C4-2B (cell line): ENCODE results near the gene AXL.
A peak's percentile ranks its signal among the peaks of the same experiment; 100 is the strongest.

Experiments
- H3K27ac ChIP-seq: fragments of 450-650 bp; 2 replicates; pipeline ENCODE4 v1.5.1; 2017
- CTCF ChIP-seq: fragments of 450-650 bp; conservative IDR thresholded peaks from 2 replicates; pipeline ENCODE4 v1.5.1; 2017; ENCODE audit warnings: mild to moderate bottlenecking
- ZFX ChIP-seq: fragments of 450-650 bp; IDR thresholded peaks from 2 replicates; pipeline ENCODE4 v1.6.1; 2017

Gene AXL

GRCh38 chr19:41302624-41303351 is 83.8 kb downstream of the AXL start:
- no peak for TF ChIP-seq CTCF
- no peak for TF ChIP-seq ZFX
- H3K27ac ChIP-seq = no peak overlapping the region

GRCh38 chr19:41303954-41304353 is 84.9 kb downstream of the AXL start:
- no peak overlapping the region for H3K27ac ChIP-seq
- TF ChIP-seq CTCF = no peak
- no peak for TF ChIP-seq ZFX

DNA sequence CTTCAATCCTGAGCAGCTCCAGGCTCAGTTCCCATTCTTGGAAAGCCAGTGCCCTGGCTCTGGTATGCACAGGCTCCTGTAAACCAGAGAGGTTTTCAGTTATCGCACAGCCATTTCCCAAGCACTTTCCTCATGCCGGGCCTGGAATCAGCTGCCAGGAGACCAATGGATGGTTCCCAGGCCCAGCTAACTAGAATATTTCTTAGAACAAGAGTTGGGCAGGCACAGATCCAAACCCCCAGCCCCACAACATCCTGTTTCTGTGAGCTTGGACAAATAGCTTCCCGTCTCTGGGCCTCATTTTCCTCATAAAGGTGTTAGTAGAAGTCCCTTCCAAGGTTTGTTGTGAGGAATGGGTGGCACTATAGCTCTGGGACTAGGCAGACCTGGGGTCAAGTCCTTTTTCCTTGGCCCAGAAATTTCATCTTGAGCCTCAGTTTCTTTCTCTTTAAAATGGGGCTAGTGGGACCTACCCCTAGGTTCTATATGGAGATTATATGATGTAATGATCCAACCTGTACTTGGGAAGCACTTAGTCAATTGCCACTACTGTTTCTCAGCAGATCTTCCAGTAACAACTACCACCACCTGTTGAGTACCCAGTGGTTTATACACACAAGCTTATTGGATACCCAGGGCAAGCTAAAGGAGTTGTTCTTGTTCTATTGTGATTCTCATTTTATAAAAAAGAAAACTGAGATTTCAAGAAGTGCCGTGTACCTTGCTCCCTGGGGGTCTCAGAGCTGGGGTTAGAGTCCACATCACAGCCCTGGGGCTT is 85.9 kb downstream of the AXL start:
- TF ChIP-seq CTCF (no peak), ZFX (no peak)
- H3K27ac ChIP-seq = no peak overlapping the region

DNA sequence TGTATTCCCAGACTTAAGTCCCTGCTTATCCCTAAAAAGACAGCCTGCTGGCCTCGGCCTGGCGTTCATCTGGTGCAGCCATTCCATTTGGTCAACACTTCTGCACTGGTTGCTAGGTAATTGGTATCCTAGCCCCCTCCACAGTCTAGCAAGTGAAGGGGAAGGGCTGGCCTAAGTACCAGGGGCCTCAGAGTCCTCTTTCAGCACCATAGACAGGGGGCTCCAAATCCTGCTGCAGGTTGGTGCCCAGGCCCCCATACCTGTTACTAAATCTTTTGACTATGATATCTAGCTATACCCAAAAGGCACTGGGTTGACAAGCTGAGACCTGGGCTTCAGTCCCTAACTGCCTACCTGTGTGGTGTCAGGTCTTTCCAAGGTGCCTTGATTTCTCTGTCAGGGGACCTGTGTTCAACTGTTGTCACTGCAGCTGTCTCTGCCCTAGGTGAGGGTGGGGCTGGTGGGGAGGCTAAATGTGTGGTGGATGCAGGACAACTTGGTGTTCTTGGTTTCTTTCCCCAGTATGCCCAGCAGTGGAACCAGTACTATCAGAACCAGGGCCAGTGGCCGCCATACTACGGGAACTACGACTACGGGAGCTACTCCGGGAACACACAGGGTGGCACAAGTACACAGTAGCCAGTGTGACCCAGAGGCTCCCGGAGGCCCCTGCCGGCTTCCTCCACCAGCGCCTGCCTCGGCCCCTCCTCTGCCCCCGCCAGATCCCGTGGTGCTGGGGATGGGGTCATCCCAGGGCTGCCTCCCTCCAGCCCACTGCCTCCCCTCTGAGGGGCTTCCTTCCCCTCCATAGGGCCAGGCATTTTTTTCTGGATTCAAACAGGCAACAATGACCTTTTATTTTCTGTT is 87.1 kb downstream of the AXL start:
- no peak overlapping the region for H3K27ac ChIP-seq
- TF ChIP-seq CTCF = no peak
- TF ChIP-seq ZFX = no peak

DNA sequence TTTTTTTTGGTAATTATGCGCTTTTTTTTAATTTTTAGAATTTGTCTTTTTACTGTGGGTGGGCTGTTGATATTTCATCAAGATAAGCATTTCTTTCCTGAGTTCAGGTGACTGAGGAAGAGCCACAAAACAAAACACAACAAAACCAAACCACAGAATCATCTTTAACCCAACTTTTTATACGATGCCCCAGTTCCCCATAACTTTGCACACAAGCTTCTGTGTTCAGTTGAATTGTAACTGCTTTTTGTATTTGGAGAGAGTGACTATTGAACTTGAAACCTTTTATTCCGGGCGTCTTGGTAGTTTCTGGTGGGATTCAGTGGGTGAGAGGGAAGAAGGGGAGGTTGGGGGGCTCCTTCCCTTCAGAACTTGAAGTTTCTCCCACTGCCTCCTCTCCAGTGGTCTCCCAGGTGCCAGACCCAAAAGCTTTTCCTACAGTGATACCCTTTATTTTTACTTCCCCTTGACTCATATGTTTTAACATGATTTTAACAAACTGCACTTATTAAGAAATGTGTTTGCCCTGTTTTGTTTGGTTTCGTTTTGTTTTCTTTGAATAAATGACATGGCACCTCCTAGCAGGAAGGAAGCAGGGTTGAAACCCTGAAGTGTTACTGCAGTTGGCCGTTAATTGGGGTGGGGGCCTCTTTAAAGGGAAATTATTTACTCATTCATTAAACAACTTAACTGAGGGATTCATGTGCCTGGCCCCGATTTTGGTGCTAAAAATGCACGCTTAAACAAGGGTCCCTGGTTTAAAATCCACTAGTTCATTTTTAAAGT is 88.3 kb downstream of the AXL start:
- no peak overlapping the region for H3K27ac ChIP-seq

DNA sequence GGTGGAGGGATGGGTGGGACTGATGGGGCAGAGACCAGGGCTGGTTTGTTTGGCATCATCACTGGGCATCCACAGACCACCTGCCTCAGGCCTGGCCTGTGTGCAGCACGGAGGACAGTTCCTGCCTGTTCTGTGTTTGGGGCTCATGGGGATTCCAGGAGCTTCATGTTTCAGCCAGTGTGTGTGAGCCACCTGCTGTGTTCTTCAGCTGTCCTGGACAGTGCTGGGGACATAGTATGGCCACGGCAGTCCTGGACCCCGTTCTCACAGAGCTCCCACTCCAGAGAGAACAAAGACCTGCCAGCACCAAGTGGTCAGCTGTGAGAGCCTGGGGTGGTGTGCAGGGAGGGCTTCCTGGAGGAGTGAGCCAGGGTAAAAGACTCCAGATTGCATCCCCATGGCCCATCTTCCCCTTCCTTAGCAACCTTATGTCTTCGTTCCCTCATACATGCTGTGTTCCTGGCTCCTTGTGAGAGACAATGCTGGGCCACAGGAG is 89.0 kb downstream of the AXL start:
- 0 out of 2 replicates have a peak overlapping the region, but pooled peaks have one; percentile 6 for H3K27ac ChIP-seq
- no peak for TF ChIP-seq ZFX
- no peak for TF ChIP-seq CTCF

More for the DNA sequence above, 88.3 kb downstream of the AXL start:
- TF ChIP-seq CTCF (no peak), ZFX (no peak)
